ENCODE measurements around the gene JPH4. TPM values are rescaled to one million over a fixed set of nuclear protein-coding genes. Genes with fewer than 3 reads are reported as not detected.

The JPH4 gene
- total RNA-seq, 1 experiment from 2014 or later = 6.8 TPM

DNA sequence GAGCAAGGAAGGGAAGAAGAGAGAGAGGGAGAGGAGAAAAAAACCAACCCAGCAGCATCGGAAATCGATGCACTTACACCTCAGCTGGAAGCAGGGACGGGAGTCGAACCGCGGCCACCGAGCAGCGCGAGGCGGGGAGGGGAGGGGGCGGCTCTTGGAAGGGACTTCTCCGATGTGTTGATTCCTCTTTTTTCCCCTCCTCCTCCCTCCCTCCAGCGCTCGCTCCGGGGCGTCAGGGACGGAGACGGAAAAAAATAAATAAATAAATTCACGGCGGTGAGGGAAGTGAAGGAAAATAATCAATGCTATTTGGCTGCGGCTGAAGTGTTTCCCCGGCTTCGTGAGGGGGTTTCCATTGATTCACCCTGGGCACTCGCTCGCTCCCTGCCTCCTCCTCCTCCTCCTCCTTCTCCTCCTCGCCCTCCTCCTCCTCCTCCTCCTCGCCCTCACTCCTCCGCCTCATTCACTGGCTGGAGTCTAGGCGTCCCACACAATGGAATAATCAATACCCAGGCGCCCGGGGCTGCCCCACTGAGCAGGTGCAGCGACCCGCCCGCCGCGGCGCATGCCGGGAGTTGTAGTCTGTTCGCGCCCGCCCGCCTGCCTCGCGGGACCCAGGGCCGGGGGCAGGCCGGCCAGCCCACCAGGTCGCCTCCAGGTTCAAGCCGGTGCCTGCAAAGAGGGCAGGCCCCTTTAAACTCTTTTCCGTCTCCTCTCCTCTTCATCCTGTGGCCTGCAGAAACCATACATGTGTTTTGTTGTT lies 27.1 kb downstream of the JPH4 start, which contains the start of gene ZFHX2:
Gene ZFHX2, minus strand, starts transcription at position 500 of the 763 bp plus-strand sequence. CDS start 16,440 bp downstream, outside the sequence.
- H4K20me1 ChIP-seq (ENCODE audit: control insufficient read depth, insufficient read depth, insufficient read length) = no peaks in the 10 kb centered on the region
- peaks cover 13% of the 10 kb centered on the region; the same call in 1 of the 2 replicates for H3K79me2 ChIP-seq (ENCODE audit: insufficient read depth, low read length)
- Mint-ChIP-seq H3K27me3 (ENCODE audit: low read depth) (no peaks in the 10 kb centered on the region), H3K27ac (peak within 1 kb of the TSS; percentile 83 to 94 (median 89)), H3K4me1 (peaks cover 7 to 16% of the 10 kb centered on the region in 2 experiments), H3K4me3 (no peak within 1 kb of the TSS; a peak in 2 of 5 replicates), H3K36me3 (ENCODE audit: insufficient read depth in 1 of 3, low read depth in 3 of 3) (no peaks in the 10 kb centered on the region), H3K9me3 (no peaks in the 10 kb centered on the region)
- no peak within 1 kb of the TSS for H3T11ph ChIP-seq (ENCODE audit: low read length)
- H3K56ac ChIP-seq (ENCODE audit: insufficient read length, low read depth, low read length) = peak within 1 kb of the TSS; percentile 13
- no peak within 1 kb of the TSS for H2BK20ac ChIP-seq (ENCODE audit: low read depth, low read length, poor library complexity, severe bottlenecking)
- peak within 1 kb of the TSS; percentile 64 for H2BK5ac ChIP-seq (ENCODE audit: insufficient read length, low read length)
- H4K8ac ChIP-seq (replicated peaks; ENCODE audit: insufficient read length, low read depth, low read length) = no peak within 1 kb of the TSS
- peak; percentile 95 for DNase-seq
- no CpG with 5 or more reads among the region's 49 CpGs for WGBS (ENCODE audit: extremely low coverage, insufficient read length, low lambda C conversion rate)
- H2BK12ac ChIP-seq (ENCODE audit: insufficient read length, low read depth, low read length) = peak within 1 kb of the TSS; percentile 74
- H3K4ac ChIP-seq (ENCODE audit: low read depth, low read length) = peak within 1 kb of the TSS; percentile 13; the same call in 1 of the 2 replicates
- peak within 1 kb of the TSS; percentile 75 for H3K14ac ChIP-seq (ENCODE audit: insufficient read depth, low read length)
- H2BK15ac ChIP-seq (ENCODE audit: low read depth, low read length) = no peak within 1 kb of the TSS
- peak within 1 kb of the TSS; percentile 54 for H4K5ac ChIP-seq (ENCODE audit: insufficient read length, low read depth, low read length)
- peak within 1 kb of the TSS; percentile 84 for H3K18ac ChIP-seq (ENCODE audit: insufficient read length, low read depth, low read length)
- H2AFZ ChIP-seq (ENCODE audit: low read length) = no peak within 1 kb of the TSS
- H3K23ac ChIP-seq (ENCODE audit: insufficient read length, low read depth, low read length) = no peak within 1 kb of the TSS
- H2AK5ac ChIP-seq (ENCODE audit: insufficient read length, low read length) = no peak within 1 kb of the TSS
- no peak within 1 kb of the TSS for H2BK120ac ChIP-seq (ENCODE audit: low read depth, low read length, poor library complexity, severe bottlenecking)
- peak within 1 kb of the TSS; percentile 63 for H3K27ac ChIP-seq (ENCODE audit: insufficient read length, low read depth, low read length)
- peaks cover 29% of the 10 kb centered on the region; the same call in 1 of the 2 replicates for H3K4me1 ChIP-seq (ENCODE audit: insufficient read depth, low read length)
- H3K9me3 ChIP-seq (ENCODE audit: control insufficient read depth, low read depth, low read length) = no peaks in the 10 kb centered on the region
- peak within 1 kb of the TSS; percentile 96 for H3K4me2 ChIP-seq (ENCODE audit: insufficient read depth, insufficient read length, low read length)
- TF ChIP-seq, protein P1, sequence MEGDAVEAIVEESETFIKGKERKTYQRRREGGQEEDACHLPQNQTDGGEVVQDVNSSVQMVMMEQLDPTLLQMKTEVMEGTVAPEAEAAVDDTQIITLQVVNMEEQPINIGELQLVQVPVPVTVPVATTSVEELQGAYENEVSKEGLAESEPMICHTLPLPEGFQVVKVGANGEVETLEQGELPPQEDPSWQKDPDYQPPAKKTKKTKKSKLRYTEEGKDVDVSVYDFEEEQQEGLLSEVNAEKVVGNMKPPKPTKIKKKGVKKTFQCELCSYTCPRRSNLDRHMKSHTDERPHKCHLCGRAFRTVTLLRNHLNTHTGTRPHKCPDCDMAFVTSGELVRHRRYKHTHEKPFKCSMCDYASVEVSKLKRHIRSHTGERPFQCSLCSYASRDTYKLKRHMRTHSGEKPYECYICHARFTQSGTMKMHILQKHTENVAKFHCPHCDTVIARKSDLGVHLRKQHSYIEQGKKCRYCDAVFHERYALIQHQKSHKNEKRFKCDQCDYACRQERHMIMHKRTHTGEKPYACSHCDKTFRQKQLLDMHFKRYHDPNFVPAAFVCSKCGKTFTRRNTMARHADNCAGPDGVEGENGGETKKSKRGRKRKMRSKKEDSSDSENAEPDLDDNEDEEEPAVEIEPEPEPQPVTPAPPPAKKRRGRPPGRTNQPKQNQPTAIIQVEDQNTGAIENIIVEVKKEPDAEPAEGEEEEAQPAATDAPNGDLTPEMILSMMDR (conservative IDR thresholded peaks at IDR 0.05) = no peak
- no peak within 1 kb of the TSS for H4K91ac ChIP-seq (ENCODE audit: insufficient read length, low read depth, low read length)
- H3K9ac ChIP-seq (ENCODE audit: extremely low read depth, insufficient read length, low read length) = peak within 1 kb of the TSS; percentile 92
- H3K79me1 ChIP-seq (ENCODE audit: insufficient read depth, low read depth, low read length, poor library complexity, severe bottlenecking) = no peaks in the 10 kb centered on the region
- no peaks in the 10 kb centered on the region for H3K27me3 ChIP-seq (ENCODE audit: insufficient read depth, low read length)
- peaks cover 30% of the 10 kb centered on the region for H3K23me2 ChIP-seq (ENCODE audit: insufficient read length, low read depth, low read length, poor library complexity, severe bottlenecking)

All from H9 (cell line).